Liver (tissue), 9 donors: ENCODE data around the gene FHDC1. TPM values are rescaled to one million over a fixed set of nuclear protein-coding genes. Genes with fewer than 3 reads are reported as not detected.

ENCODE experiments used
- DNase-seq: peaks from one replicate; pipeline ENCODE4 v3.0.0-alpha.2; 2017; ENCODE audit warnings: low spot score
- H3K27ac ChIP-seq, 2 donors: one replicate each; pipeline ENCODE4 v1.7.0; 2013; ENCODE audit warnings: inconsistent platforms in 2 of 2, low read length in 2 of 2, control low read depth in 1 of 2, low read depth in 1 of 2, mild to moderate bottlenecking in 1 of 2
- H3K27me3 ChIP-seq, 4 donors: one replicate each; pipeline versions ENCODE4 v1.6.1 to v1.7.0; 2013; ENCODE audit warnings: low read length in 3 of 4, inconsistent platforms in 1 of 4, mild to moderate bottlenecking in 1 of 4, moderate library complexity in 1 of 4; ENCODE audit not compliant: control insufficient read depth in 4 of 4, insufficient read depth in 4 of 4
- H3K36me3 ChIP-seq, 4 donors: one replicate each; pipeline versions ENCODE4 v1.6.1 to v1.7.0; 2013; ENCODE audit warnings: low read length in 3 of 4, mild to moderate bottlenecking in 3 of 4, low read depth in 1 of 4, moderate library complexity in 1 of 4; ENCODE audit not compliant: control insufficient read depth in 4 of 4, insufficient read depth in 3 of 4
- H3K4me1 ChIP-seq, 4 donors: one replicate each; pipeline versions ENCODE4 v1.6.1 to v1.7.0; 2013; ENCODE audit warnings: low read length in 3 of 4, mild to moderate bottlenecking in 3 of 4, moderate library complexity in 1 of 4; ENCODE audit not compliant: control insufficient read depth in 4 of 4, insufficient read depth in 4 of 4
- H3K4me3 ChIP-seq, 3 donors: one replicate each; pipeline versions ENCODE4 v1.6.1 to v1.7.0; 2013; ENCODE audit warnings: low read length in 3 of 3, control low read depth in 1 of 3, low read depth in 1 of 3, mild to moderate bottlenecking in 1 of 3
- H3K9ac ChIP-seq, 2 donors: one replicate each; pipeline ENCODE4 v1.7.0; 2013; ENCODE audit warnings: low read length in 2 of 2, mild to moderate bottlenecking in 2 of 2, moderate library complexity in 2 of 2, control low read depth in 1 of 2, low read depth in 1 of 2
- H3K9me3 ChIP-seq, 4 donors: one replicate each; pipeline versions ENCODE4 v1.6.1 to v1.7.0; 2013; ENCODE audit warnings: low read length in 3 of 4; ENCODE audit not compliant: control insufficient read depth in 4 of 4
- CTCF ChIP-seq: fragments of 150-350 bp; IDR thresholded peaks from 2 replicates; pipeline ENCODE4 v1.5.1; 2017; ENCODE audit warnings: improper control_type of control experiment, low read depth, low read length; ENCODE audit not compliant: missing input control
- EGR1 ChIP-seq, 2 donors: IDR thresholded peaks; 2 replicates each; pipeline ENCODE4 v1.6.1; 2016 to 2018; ENCODE audit warnings: antibody characterized with exemption in 2 of 2, low read depth in 2 of 2
- FOXA2 ChIP-seq: IDR thresholded peaks from 2 replicates; pipeline ENCODE4 v1.6.1; 2016; ENCODE audit warnings: antibody characterized with exemption
- GABPA ChIP-seq, 2 donors: IDR thresholded peaks in 1 of 2; conservative IDR thresholded peaks in 1 of 2; 2 replicates each; pipeline ENCODE4 v1.6.1; 2016; ENCODE audit warnings: antibody characterized with exemption in 2 of 2, mild to moderate bottlenecking in 1 of 2, moderate library complexity in 1 of 2
- HNF4A ChIP-seq, 2 donors: conservative IDR thresholded peaks; 2 replicates each; pipeline ENCODE4 v1.6.1; 2016; ENCODE audit warnings: antibody characterized with exemption in 2 of 2, mild to moderate bottlenecking in 2 of 2
- HNF4G ChIP-seq: IDR thresholded peaks from 2 replicates; pipeline ENCODE4 v1.6.1; 2016; ENCODE audit warnings: antibody characterized with exemption
- JUND ChIP-seq, 2 donors: IDR thresholded peaks; 2 replicates each; pipeline ENCODE4 v1.6.1; 2016; ENCODE audit warnings: antibody characterized with exemption in 2 of 2
- NR2F2 ChIP-seq: IDR thresholded peaks from 2 replicates; pipeline ENCODE4 v1.6.1; 2016; ENCODE audit warnings: antibody characterized with exemption
- RAD21 ChIP-seq, 2 donors: IDR thresholded peaks; 2 replicates each; pipeline ENCODE4 v1.6.1; 2016; ENCODE audit warnings: antibody characterized with exemption in 2 of 2, mild to moderate bottlenecking in 2 of 2
- RXRA ChIP-seq, 2 donors: IDR thresholded peaks; 2 replicates each; pipeline ENCODE4 v1.6.1; 2017 to 2018; ENCODE audit warnings: antibody characterized with exemption in 2 of 2, mild to moderate bottlenecking in 1 of 2
- TAF1 ChIP-seq: conservative IDR thresholded peaks from 2 replicates; pipeline ENCODE4 v1.6.1; 2016; ENCODE audit warnings: antibody characterized with exemption, mild to moderate bottlenecking
- YY1 ChIP-seq: IDR thresholded peaks from 2 replicates; pipeline ENCODE4 v1.6.1; 2016; ENCODE audit warnings: antibody characterized with exemption, mild to moderate bottlenecking
- WGBS: extraction: QIAGEN DNeasy Blood & Tissue Kit; methylation state at CpG from one replicate; pipeline ENCODE4 v1.1.7; 2013; 5-methylcytosine and 5-hydroxymethylcytosine counted together
- polyA plus RNA-seq, 2 donors: library from polyadenylated mRNA; stranded (reverse) in 1 of 2; unstranded in 1 of 2; fragments of 200-250 nt in 1 of 2; fragments of >200 nt in 1 of 2; fragmentation: Nextera tagmentation in 1 of 2; extraction: Ambion mirVana in 1 of 2; gene quantifications; one replicate each; pipeline versions ENCODE4 v1.2.1 to v1.2.3, GENCODE V29; 2013 to 2015
- total RNA-seq, 2 donors: library from RNA; depleted of rRNA; stranded (reverse); fragments of >200 nt; gene quantifications; one replicate each; pipeline ENCODE4 v1.2.3, GENCODE V29; 2014
- TF ChIP-seq, protein P1 (sequence below): IDR thresholded peaks from 2 replicates; pipeline ENCODE4 v1.6.1; 2016; ENCODE audit warnings: antibody characterized with exemption
- TF ChIP-seq, protein P2 (sequence below): IDR thresholded peaks from 2 replicates; pipeline ENCODE4 v1.6.1; 2016; ENCODE audit warnings: antibody characterized with exemption
- donor health status: healthy.
- donor health status: healthy.
- donor health status: healthy.
- donor health status: healthy.
- donor health status: healthy.

FHDC1 gene
- total and polyA plus RNA-seq, 4 donors = 0.06 to 33.0 (median 0.11) TPM

DNA sequence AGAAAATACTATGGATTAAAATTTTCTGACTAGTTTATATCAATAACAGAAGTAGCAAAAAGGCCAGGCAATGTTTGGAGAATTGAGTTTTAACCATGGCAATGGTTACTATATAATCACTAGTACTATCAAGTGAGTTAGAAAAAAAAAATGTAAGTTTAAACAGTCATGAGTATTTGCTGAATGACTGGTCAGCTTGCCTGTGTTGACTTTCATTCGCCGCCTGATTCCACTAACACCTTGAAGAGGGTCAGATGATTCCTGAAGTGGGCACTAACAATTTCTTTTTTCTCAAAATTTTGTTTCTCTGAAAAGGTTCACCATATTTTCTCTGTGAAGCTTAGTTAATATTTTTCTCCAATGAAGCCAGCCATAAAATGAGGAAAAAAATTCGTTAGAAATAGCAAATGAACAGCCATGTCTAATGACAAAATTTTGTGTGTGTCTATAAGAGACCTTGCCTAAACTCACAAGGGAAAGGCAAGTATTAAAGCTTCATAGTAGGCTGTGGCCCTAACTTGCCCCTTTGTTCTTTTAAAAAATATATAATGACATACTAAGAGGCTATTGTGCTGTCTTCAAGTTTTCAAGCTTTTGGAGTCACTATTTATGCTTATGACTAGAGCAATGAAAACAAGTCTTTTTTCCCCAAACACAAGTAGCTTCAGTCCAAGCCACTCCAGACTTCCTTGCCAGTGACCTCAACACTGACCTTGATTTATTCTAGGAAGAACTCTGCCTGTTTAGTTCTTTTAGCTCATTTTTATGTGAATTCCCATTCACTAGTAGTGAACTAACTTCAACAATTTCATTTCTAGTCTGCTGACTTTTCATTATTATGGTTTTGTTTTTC lies 18.4 kb upstream of the FHDC1 start:
- Histone ChIP-seq H3K36me3 (no peaks in the 10 kb centered on the region), H3K9me3 (peaks cover 0 to 2% (median 0%) of the 10 kb centered on the region in 4 donors), H3K27me3 (no peaks in the 10 kb centered on the region), H3K4me3 (no peak overlapping the region), H3K9ac (no peak overlapping the region), H3K4me1 (no peaks in the 10 kb centered on the region), H3K27ac (no peak overlapping the region)
- TF ChIP-seq HNF4G = no peak
- 96% methylated on average over 3 of the region's 3 CpGs for WGBS
- no peak for DNase-seq

DNA sequence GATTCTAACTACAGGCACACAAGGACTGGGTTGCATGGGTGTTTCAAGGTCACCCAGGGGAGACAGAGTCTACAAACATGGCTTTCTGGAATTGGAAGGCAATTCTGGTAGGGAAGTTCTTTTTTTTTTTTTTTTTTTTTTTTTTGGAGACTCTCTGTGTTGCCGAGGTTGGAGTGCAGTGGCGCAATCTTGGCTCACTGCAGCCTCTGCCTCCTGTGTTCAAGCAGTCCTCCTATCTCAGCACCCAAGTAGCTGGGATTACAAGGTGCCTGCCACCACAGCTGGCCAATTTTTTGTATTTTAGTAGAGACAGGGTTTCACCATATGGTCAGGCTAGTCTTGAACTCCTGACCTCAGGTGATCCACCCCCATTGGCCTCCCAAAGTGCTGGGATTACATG lies 16.3 kb upstream of the FHDC1 start:
- no peak overlapping the region for H3K27ac ChIP-seq
- 95% methylated on average over 2 of the region's 2 CpGs for WGBS
- peaks cover 0 to 2% (median 0%) of the 10 kb centered on the region in 4 donors for H3K9me3 ChIP-seq
- no peak for DNase-seq
- TF ChIP-seq YY1 (no peak), EGR1 (IDR thresholded peaks at IDR 0.05; ENCODE audit: low read depth in 2 of 2) (no peak), FOXA2 (no peak), JUND (IDR thresholded peaks at IDR 0.05) (no peak), NR2F2 (no peak), GABPA (IDR thresholded peaks at IDR 0.05 in 1 of 2, conservative IDR thresholded peaks at IDR 0.05 in 1 of 2) (no peak), TAF1 (no peak)
- TF ChIP-seq, protein P1, sequence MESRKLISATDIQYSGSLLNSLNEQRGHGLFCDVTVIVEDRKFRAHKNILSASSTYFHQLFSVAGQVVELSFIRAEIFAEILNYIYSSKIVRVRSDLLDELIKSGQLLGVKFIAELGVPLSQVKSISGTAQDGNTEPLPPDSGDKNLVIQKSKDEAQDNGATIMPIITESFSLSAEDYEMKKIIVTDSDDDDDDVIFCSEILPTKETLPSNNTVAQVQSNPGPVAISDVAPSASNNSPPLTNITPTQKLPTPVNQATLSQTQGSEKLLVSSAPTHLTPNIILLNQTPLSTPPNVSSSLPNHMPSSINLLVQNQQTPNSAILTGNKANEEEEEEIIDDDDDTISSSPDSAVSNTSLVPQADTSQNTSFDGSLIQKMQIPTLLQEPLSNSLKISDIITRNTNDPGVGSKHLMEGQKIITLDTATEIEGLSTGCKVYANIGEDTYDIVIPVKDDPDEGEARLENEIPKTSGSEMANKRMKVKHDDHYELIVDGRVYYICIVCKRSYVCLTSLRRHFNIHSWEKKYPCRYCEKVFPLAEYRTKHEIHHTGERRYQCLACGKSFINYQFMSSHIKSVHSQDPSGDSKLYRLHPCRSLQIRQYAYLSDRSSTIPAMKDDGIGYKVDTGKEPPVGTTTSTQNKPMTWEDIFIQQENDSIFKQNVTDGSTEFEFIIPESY = no peak
- no peaks in the 10 kb centered on the region for H3K4me1 ChIP-seq
- no peak overlapping the region for H3K9ac ChIP-seq
- H3K36me3 ChIP-seq = no peaks in the 10 kb centered on the region
- no peaks in the 10 kb centered on the region for H3K27me3 ChIP-seq
- no peak overlapping the region for H3K4me3 ChIP-seq

- peaks cover 0 to 2% (median 0%) of the 10 kb centered on the region in 4 donors for H3K9me3 ChIP-seq
- no peak overlapping the region for H3K4me3 ChIP-seq
- no peaks in the 10 kb centered on the region for H3K4me1 ChIP-seq
- H3K9ac ChIP-seq = no peak overlapping the region
- no peak for DNase-seq
- TF ChIP-seq HNF4A (conservative IDR thresholded peaks at IDR 0.05) (no peak), CTCF (no peak), NR2F2 (no peak), RXRA (IDR thresholded peaks at IDR 0.05) (no peak), HNF4G (no peak), JUND (IDR thresholded peaks at IDR 0.05) (no peak), EGR1 (IDR thresholded peaks at IDR 0.05; ENCODE audit: low read depth in 2 of 2) (no peak), GABPA (IDR thresholded peaks at IDR 0.05 in 1 of 2, conservative IDR thresholded peaks at IDR 0.05 in 1 of 2) (no peak), RAD21 (IDR thresholded peaks at IDR 0.05) (no peak)
- TF ChIP-seq, protein P1 = no peak
- TF ChIP-seq, protein P2, sequence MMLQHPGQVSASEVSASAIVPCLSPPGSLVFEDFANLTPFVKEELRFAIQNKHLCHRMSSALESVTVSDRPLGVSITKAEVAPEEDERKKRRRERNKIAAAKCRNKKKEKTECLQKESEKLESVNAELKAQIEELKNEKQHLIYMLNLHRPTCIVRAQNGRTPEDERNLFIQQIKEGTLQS = no peak
- H3K27ac ChIP-seq = no peak overlapping the region
- 51% methylated on average over 1 of the region's 1 CpG for WGBS
- H3K36me3 ChIP-seq = no peaks in the 10 kb centered on the region
- no peaks in the 10 kb centered on the region for H3K27me3 ChIP-seq
Observed at GRCh38 chr4:152920768-152921167, 15.4 kb upstream of the FHDC1 start.
